ENCODE measurements around the gene KIAA0232. TPM values are rescaled to one million over a fixed set of nuclear protein-coding genes. Genes with fewer than 3 reads are reported as not detected.

Gene KIAA0232
- total and polyA plus RNA-seq, 2 of the 8 experiments (the other 6 are each of a cell fraction or from before 2014, with no cell fraction given): 5.6 to 23.3 TPM

DNA sequence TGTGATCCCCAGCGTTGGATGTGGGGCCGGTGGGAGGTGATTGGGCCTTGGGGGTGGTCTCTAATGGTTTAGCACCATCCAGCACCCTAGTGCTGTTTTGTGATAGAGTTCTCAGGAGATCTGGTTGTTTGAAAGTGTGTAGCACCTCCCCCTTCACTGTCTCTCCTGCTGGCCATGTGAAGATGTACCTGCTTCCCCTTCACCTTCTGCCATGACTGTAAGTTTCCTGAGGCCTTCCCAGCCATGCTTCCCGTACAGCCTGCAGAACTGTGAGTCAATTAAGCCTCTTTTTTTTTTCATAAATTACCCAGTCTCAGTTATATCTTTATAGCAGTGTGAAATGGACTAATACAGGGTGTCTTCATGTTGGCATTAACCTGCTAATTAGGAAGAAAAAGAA is 107.8 kb downstream of the KIAA0232 start:
- Histone ChIP-seq H2AFZ (ENCODE audit: low read length) (no peak overlapping the region), H2BK12ac (ENCODE audit: low read depth, low read length) (no peak overlapping the region), H2BK120ac (replicated peaks; ENCODE audit: low read depth, low read length) (no peak overlapping the region), H3K27me3 (replicated peaks in 1 of 4; ENCODE audit: control insufficient read depth in 3 of 4, extremely low read depth in 1 of 4, insufficient read depth in 3 of 4, low read length in 3 of 4) (no peaks in the 10 kb centered on the region), H4K8ac (ENCODE audit: extremely low read depth, insufficient read depth, low read length) (no peak overlapping the region), H4K5ac (ENCODE audit: insufficient read length, low read depth, low read length) (no peak overlapping the region), H3K27ac (ENCODE audit: low read depth, low read length) (no peak overlapping the region), H3K23ac (ENCODE audit: insufficient read length) (no peak overlapping the region), H2BK15ac (ENCODE audit: low read length) (no peak overlapping the region), H3K36me3 (ENCODE audit: control insufficient read depth in 2 of 4, insufficient read depth in 4 of 4, low read length in 3 of 4) (no peaks in the 10 kb centered on the region), H3K56ac (replicated peaks; ENCODE audit: insufficient read length, low read depth, low read length) (no peak overlapping the region), H2BK20ac (ENCODE audit: low read length) (no peak overlapping the region), H3K18ac (ENCODE audit: extremely low read depth, low read length) (no peak overlapping the region), H4K20me1 (replicated peaks in 1 of 2; ENCODE audit: control insufficient read depth in 1 of 2, insufficient read depth in 2 of 2, low read length in 2 of 2) (no peaks in the 10 kb centered on the region), H3K14ac (ENCODE audit: insufficient read length) (no peak overlapping the region), H2AK5ac (ENCODE audit: low read depth, low read length) (no peak overlapping the region), H3K4me2 (ENCODE audit: insufficient read depth in 1 of 2, low read depth in 2 of 2, low read length in 2 of 2) (no peak overlapping the region), H3K79me2 (ENCODE audit: control insufficient read depth in 1 of 2, insufficient read depth in 2 of 2, low read length in 2 of 2) (no peaks in the 10 kb centered on the region), H3K4me1 (replicated peaks in 1 of 4; ENCODE audit: control insufficient read depth in 3 of 4, insufficient read depth in 4 of 4, low read length in 3 of 4) (no peaks in the 10 kb centered on the region; a peak in 1 of 7 replicates), H3K4me3 (ENCODE audit: extremely low read depth in 1 of 4, insufficient read depth in 2 of 4, low read depth in 3 of 4, low read length in 4 of 4) (no peak overlapping the region), H3K23me2 (ENCODE audit: low read depth, low read length) (no peaks in the 10 kb centered on the region), H2BK5ac (ENCODE audit: low read depth, low read length) (no peak overlapping the region), H3K9me3 (ENCODE audit: insufficient read depth in 2 of 2, low read depth in 1 of 2, low read length in 1 of 2) (no peaks in the 10 kb centered on the region), H3K9ac (replicated peaks in 1 of 4; ENCODE audit: extremely low read depth in 1 of 4, low read depth in 3 of 4, low read length in 3 of 4) (no peak overlapping the region; a peak in 1 of 7 replicates), H3K79me1 (ENCODE audit: low read depth, low read length) (no peaks in the 10 kb centered on the region), H3K4ac (replicated peaks; ENCODE audit: insufficient read length, low read depth, low read length) (no peak overlapping the region), H4K91ac (replicated peaks; ENCODE audit: insufficient read length, low read length) (no peak overlapping the region)
- DNase-seq (ENCODE audit: low read depth in 1 of 2, low spot score in 2 of 2) (no peak), FAIRE-seq (no peak)
- CTCF ChIA-PET (ENCODE audit: partially characterized antibody): no interaction called here
- no peak for TF ChIP-seq ZNF274 (IDR thresholded peaks at IDR 0.05; ENCODE audit: borderline replicate concordance, extremely low read depth, low read length)
- no peak for TF ChIP-seq YY1 (IDR thresholded peaks at IDR 0.05; ENCODE audit: low read depth, low read length)
- no peak for TF ChIP-seq EZH2 (IDR thresholded peaks at IDR 0.05; ENCODE audit: low read depth, low read length, severe bottlenecking)
- no peak for TF ChIP-seq SUZ12 (IDR thresholded peaks at IDR 0.05; ENCODE audit: low read length)
- TF ChIP-seq EGR1 (IDR thresholded peaks at IDR 0.05; ENCODE audit: borderline replicate concordance, low read depth, low read length): no peak
- TF ChIP-seq, protein P1, sequence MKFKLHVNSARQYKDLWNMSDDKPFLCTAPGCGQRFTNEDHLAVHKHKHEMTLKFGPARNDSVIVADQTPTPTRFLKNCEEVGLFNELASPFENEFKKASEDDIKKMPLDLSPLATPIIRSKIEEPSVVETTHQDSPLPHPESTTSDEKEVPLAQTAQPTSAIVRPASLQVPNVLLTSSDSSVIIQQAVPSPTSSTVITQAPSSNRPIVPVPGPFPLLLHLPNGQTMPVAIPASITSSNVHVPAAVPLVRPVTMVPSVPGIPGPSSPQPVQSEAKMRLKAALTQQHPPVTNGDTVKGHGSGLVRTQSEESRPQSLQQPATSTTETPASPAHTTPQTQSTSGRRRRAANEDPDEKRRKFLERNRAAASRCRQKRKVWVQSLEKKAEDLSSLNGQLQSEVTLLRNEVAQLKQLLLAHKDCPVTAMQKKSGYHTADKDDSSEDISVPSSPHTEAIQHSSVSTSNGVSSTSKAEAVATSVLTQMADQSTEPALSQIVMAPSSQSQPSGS (IDR thresholded peaks at IDR 0.05; ENCODE audit: low read length): no peak
- WGBS, 2 experiments (ENCODE audit: extremely low coverage in 1 of 2, insufficient coverage in 1 of 2, insufficient read length in 1 of 2, insufficient replicate concordance in 2 of 2, low coverage in 1 of 2, low lambda C conversion rate in 2 of 2, missing lambda C conversion rate in 1 of 2): 94% methylated on average over 3 of the region's 3 CpGs; no CpG with 5 or more reads in 1 of the 2 experiments
- POLR2A ChIA-PET (ENCODE audit: partially characterized antibody): no interaction called here

Measured in H1 (cell line).